Epithelial cell of esophagus (primary cell): ENCODE data around the gene RIC3.
A peak's percentile ranks its signal among the peaks of the same experiment; 100 is the strongest.

Experiments
- DNase-seq: peaks from one replicate; pipeline ENCODE4 v3.0.0; 2010; ENCODE audit warnings: low read depth
- H3K4me3 ChIP-seq: 2 replicates; pipeline ENCODE4 v1.5.1; 2011; ENCODE audit warnings: mild to moderate bottlenecking, low read length, control low read depth
- CTCF ChIP-seq: IDR thresholded peaks from 2 replicates; pipeline ENCODE4 v1.5.1; 2011; ENCODE audit warnings: low read depth, mild to moderate bottlenecking, low read length, control low read depth, inconsistent platforms; ENCODE audit not compliant: insufficient read depth; ENCODE audit errors: missing control alignments

RIC3 gene

GRCh38 chr11:8192016-8192895, 23.4 kb upstream of the RIC3 start:
- peak; percentile 98 for TF ChIP-seq CTCF
- DNase-seq = peak; percentile 75
- no peak overlapping the region for H3K4me3 ChIP-seq

GRCh38 chr11:8190431-8190830, 21.6 kb upstream of the RIC3 start:
- H3K4me3 ChIP-seq = no peak overlapping the region
- DNase-seq = no peak
- TF ChIP-seq CTCF = no peak

- H3K4me3 ChIP-seq = no peak overlapping the region
- no peak for TF ChIP-seq CTCF
- no peak for DNase-seq
Measured at GRCh38 chr11:8186429-8186828, 17.6 kb upstream of the RIC3 start.

GRCh38 chr11:8183111-8183510, 14.3 kb upstream of the RIC3 start:
- DNase-seq = no peak
- H3K4me3 ChIP-seq = no peak overlapping the region
- TF ChIP-seq CTCF = no peak

- H3K4me3 ChIP-seq = no peak overlapping the region
- DNase-seq = no peak
- TF ChIP-seq CTCF = no peak
Measured at GRCh38 chr11:8180469-8180868, 11.6 kb upstream of the RIC3 start.

GRCh38 chr11:8178297-8178696, 9.5 kb upstream of the RIC3 start:
- no peak for DNase-seq
- H3K4me3 ChIP-seq = no peak overlapping the region
- no peak for TF ChIP-seq CTCF

GRCh38 chr11:8177136-8177535, 8.3 kb upstream of the RIC3 start:
- no peak for TF ChIP-seq CTCF
- DNase-seq = no peak
- H3K4me3 ChIP-seq = no peak overlapping the region
